Left ventricle myocardium superior (tissue), 1 donor: ENCODE measurements around the gene CHCHD6. TPM values are rescaled to one million over a fixed set of nuclear protein-coding genes. Genes with fewer than 3 reads are reported as not detected.
A peak's percentile ranks its signal among the peaks of the same experiment; 100 is the strongest.

Experiments
- ATAC-seq: fragments of 200-7000 bp; cut with Tn5 transposase; one replicate; pipeline ENCODE4 v1.9.1; 2020; ENCODE audit warnings: mild to moderate bottlenecking, moderate library complexity
- DNase-seq: peaks from one replicate; pipeline ENCODE4 v3.0.0-alpha.2; 2020
- intact Hi-C: fragments of 100-400 bp; cut with micrococcal nuclease; formaldehyde crosslinking; loops from one replicate; pipeline ENCODE4 v1.11.0; 2022
- long read RNA-seq: library from polyadenylated mRNA; unstranded; transcript quantifications from one replicate; pipeline ENCODE4 v2.0.0, GENCODE V29; 2021
- total RNA-seq: library from RNA; stranded (reverse); fragmentation: NEBNext Ultra II Directional; extraction: Animal tissue kit (Norgen Biotek cat#: 25700); gene quantifications from one replicate; pipeline ENCODE4 v1.2.1, GENCODE V29; 2021
- donor health status: DM: no; HTN: yes; CAD: no; lungs with severe emphysema.

Gene CHCHD6, protein sequence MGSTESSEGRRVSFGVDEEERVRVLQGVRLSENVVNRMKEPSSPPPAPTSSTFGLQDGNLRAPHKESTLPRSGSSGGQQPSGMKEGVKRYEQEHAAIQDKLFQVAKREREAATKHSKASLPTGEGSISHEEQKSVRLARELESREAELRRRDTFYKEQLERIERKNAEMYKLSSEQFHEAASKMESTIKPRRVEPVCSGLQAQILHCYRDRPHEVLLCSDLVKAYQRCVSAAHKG
- 10.1 TPM for total RNA-seq
- long read RNA-seq, transcript CHCHD6-201 (8 exons, 1,006 nt): major isoform, 6 of 16 reads
- long read RNA-seq, partial matches to known transcripts: 3 of 16 reads
- long read RNA-seq, other reads (novel, unspliced or antisense): 7 of 16 reads

DNA sequence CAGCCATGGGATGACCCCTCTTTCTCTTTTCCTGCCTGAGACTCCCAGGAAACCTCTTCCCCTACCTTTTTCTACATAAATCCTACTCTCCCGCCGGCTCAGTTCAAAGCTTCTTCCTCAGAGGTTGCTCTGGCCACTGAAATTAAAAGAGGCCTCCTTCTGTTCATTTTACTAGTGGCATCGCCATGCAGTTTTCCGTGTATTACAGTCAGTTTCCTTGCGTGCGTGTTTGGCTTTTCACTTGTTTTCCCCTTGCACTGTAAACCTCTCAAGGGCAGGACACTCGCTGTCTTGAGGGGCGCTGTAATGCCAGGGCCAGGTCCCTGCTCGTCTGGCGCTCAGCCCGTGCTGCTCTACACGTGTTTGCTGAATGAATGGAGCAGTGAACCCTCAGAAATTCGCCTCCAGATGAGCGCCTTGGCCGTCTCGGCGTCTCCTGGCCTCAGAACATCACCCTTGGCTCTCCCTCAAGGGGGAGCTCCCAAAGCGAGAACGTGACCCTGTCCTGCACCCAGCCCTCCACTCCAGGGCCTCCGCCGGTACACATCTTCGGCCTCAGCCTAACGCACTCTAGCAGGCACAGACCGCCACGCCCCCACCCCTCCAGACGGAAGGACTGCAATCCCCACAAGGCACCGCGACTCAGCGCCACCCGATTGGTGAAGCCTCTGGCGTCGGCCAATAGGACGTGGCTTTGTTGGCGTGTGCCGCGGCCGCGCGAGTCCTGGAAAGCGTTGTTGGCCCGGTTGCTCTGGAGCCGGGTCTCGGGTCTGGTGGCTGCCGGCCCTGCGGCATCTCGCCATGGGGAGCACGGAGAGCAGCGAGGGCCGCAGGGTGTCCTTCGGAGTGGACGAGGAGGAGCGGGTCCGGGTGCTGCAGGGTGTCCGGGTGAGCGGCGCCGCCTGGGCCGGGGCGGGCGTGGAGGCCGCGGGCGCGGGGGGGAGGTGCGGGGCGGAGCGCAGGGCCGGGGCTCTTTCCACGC lies at the start of gene CHCHD6:
Gene CHCHD6, plus strand, starts transcription at position 729 of the 982 bp plus-strand sequence. Its CDS starts 73 bp downstream, at position 802.
- DNase-seq: peak; percentile 98
- intact Hi-C loops: no loop called here
- ATAC-seq: peak; percentile 100

DNA sequence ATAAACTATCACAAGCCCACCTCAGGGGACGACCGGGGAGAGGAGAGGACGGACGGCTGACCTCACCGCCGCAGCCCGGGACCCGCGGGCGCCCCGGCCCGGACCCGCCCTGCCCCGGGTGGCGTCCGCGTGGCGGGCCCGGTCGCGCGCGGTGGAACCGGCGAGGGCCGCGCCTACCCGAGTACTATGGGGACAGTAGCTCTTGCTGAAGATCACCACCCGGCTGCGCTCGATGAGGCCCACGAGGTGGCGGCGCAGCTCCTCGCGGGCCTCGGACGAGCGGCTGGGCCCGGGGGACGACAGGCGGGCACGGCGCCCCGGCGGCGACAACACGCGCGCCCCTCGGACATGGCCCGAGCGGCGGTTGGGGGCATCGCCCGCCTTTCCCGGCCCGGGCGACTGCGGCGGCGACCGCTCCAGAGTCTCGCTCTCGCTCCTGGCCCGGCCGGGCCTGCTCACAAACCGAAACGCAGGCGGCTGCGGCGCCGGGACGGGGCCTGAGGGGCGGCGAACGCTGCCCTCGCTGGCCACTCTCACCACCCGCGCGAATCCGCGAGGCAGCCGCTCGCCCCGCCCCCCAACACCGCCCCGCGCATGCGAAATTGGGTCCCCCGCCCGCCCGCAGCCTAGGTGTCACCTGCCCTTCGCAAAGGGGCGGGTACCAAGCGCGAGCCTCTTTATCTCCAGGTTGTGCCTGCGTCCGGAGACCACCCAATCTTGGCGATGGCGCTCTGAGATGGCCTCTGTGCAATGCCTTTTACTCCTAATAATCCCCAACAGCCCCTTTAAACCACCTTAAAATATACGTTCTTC lies 49.3 kb upstream of the CHCHD6 start, which contains the start of gene TXNRD3:
Gene TXNRD3, minus strand, starts transcription at position 554 of the 813 bp plus-strand sequence.
- ATAC-seq (peak; percentile 98), DNase-seq (peak; percentile 92)
- intact Hi-C loops: no loop called here

DNA sequence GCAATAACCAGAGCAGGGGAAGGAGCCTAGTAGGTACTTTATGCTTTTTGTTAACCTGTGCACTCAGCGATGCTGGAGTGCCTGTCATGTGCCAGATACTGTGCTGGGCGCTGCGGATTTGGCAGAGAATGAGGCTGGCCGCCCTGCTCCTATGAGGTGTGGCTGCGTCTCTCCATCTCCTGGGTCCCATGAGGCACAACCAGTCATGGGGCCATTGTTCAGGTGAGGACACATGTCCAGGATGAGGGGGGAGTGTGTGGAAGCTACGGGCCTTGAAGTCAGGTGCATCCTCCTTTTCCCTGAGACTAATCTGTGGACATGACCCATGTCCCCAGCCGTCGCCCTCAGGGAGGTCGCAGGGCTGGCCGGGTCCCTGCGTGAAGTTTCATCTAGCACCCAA lies 48.2 kb upstream of the CHCHD6 start:
- intact Hi-C loops: no loop called here
- DNase-seq: no peak
- no peak for ATAC-seq

DNA sequence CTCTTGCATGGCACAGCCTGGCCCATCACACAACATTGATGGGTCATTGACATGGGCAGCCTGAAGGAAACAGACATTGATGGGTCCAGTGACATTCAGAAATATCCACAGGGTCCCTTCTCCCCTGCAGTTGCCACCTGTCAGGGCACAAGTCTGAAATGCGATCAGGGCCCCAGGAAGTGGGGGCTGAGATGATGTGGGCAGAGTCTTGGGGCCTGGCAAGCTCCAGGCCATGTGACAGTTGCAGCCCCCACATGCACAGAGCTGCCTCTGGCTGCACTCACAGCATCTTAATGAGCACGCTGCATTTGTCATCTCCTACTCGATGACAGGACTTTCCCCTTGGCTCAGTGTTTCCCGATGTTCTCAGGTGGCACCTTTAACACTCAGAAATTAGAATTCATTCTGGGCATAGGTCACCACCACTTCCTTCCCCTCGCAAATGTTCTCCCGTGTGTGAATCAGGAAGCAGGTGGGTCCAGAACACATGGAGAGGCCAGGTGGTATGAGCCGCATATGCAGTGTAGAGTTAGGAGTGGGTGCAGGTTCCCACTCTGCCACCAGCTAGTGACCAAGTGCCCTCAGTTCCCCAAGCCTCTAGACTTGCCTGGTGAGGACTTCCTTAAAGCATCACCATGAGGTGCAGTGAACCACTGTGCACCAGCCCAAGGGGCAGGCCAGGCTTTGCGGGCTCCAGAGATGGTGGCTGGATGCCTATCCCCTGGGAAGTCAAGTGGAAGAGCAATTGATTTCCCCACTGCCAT lies 47.5 kb upstream of the CHCHD6 start:
- no peak for ATAC-seq
- DNase-seq: no peak
- intact Hi-C loops: no loop called here

DNA sequence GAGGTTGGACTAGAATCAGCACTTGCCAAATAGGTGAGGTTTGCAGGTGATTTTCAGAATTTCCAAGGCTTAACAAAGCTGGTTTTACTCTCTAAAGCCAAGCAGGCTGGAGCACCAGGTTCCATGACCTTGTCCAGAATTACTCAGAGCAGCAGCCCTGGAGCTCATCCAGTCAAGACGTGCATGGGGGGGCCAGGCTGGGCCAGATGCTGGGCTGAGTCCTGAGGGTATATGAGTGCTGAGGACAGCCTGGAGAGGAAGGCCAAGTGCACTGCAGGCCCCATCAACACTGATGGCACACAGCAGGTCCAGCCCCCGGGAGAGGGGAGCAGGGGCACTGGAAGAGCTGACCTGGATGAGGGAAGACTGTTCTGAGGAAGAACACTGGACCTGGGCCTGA lies 46.1 kb upstream of the CHCHD6 start:
- no peak for ATAC-seq

DNA sequence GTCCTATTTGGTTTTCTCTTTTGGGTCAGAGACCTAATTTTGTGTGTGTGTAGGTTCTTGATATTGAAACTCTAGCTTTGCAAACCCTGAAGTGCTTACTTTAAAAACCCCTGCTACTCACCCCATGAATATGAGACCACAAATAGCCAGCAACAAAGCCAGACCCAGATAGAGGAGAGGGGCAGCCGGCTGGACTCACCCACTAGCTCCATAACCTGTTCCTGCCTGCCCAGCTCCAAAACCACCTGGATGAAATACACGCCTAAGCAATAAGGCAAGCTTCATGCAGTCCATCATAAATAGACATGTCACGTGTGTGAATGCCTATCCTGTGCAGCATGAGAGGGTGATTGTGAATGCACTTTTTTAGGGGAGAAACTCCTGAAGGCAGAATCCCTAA lies 45.5 kb upstream of the CHCHD6 start:
- intact Hi-C loops: no loop called here
- DNase-seq: no peak
- ATAC-seq: no peak

More for the DNA sequence above, 46.1 kb upstream of the CHCHD6 start:
- DNase-seq: no peak
- intact Hi-C loops: no loop called here

DNA sequence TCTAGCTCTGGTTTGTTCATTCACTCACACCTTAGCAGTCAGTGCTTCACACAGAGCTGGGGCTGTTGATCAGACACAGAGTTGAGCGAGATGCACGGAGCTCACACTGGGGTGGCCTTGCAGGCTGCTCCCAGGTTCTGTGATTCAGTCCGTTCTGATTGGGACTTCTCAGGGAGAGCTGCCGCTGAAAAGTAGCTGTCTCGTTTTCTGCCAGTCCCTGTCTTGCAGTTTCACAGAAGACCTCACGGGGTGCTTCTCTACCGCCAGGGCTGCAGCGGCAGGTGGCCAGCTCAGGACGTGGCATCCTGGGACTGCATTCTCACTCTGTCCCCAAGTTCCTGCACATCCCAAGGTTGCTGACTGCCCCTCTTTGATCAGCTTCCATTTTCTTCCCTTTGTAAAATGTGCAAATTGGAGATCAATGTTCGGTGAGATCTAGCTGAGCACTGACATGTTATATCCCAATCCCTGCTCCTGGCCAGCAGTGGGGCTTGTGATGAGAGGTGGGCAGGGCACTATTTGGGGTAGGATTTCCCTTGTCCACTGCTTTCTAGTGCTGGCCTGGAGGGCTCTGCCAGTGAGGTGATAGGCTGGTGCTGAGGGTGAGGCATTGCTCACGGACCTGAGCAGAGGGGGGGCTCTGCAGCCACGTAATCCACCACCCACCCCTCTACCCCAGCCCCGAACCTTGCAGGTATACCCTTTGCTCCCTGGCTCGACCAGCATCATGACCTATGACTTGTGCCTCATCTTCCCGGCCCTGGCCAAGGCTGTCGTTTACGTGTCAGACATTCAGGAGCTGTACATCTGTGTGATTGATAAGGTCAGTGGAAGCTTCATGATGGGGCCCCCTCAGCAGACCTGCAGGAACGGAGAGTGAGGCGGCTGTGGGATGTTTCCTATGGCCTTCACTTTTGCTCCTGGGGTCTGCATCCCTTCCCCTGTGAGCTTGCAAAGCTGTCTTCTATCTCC lies 43.8 kb upstream of the CHCHD6 start:
- no peak for ATAC-seq
- intact Hi-C loops: no loop called here

DNA sequence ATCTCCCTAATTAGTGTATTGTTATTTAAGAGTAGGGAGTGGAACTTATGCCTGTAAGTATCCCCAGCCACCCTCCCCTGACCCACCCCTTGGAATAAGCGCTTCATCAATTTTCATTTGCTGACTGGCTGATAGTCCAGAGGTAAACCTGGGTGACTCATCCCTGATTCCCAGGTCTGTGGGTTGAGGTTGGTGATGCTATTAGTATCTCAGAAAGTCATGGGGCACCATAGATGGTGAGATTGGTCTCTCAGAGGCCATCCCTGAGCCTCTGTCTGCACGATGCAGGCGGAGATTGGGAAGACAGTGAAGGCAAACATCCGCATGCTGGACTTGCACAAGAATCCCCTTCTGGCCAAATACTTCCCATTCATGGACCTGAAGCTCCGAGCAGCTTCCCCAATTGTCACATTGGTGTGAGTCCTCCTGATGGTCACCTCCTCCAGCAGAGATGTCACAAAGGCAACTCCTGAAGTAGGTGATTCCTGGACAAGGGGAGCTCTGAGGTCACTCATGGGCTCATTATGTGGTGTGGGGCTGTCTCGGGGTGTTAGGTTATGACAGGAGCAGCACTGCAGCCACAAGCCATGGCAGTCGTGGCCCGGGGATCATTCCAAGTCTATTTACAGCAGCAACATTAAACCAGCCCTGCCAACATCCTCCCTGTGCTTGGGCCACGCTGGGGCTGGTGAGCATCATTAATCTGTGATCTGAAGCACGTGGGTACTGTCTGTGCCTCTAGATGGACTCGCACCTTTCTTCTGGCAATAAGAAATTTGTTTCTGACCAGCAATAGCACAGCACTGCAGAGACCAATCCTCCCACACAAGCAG lies 42.3 kb upstream of the CHCHD6 start:
- peak; percentile 82 for ATAC-seq
- intact Hi-C loops: no loop called here
- DNase-seq: peak; percentile 47

More for the DNA sequence above, 43.8 kb upstream of the CHCHD6 start:
- no peak for DNase-seq

DNA sequence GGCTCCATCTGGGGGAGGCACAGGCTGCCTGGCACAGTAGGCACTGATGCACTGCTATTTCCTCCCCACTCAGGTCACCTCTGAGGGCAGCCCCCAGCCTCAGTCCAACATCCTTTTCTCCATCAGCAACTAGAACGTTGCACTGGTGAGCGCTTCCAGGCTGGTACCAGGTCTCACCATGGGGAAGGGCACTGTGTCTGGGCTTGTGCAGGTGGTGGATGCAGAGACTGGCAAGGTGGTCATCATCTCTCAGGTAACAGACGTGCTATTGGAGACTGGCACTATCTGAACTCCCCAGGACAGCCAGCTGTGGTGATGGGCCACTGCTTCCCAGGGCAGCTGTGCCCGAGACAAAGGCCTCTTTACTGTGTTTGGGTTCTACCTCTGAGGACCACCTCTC lies 40.8 kb upstream of the CHCHD6 start:
- intact Hi-C loops: no loop called here
- DNase-seq (no peak), ATAC-seq (no peak)

DNA sequence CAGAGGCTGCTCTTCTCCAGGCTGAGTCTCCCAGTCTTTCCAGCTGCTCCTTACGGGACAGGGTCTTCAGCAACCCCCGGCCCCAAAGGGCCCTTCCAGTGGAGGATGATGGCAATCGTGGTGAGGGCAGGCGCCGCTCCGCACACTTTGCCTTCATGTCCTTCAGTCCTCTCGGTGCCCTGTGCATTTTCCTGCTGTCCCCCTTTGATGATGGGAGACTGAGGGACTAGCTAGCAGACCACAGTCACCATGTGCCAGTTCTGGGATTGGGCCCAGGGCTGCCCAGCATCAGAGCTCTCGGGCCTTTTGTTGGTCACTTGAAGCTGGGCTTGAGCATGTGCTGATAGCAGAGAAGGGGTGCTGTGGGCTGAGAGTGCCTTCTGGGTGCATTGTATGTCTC lies 40.3 kb upstream of the CHCHD6 start:
- ATAC-seq (no peak), DNase-seq (no peak)
- intact Hi-C loops: no loop called here

DNA sequence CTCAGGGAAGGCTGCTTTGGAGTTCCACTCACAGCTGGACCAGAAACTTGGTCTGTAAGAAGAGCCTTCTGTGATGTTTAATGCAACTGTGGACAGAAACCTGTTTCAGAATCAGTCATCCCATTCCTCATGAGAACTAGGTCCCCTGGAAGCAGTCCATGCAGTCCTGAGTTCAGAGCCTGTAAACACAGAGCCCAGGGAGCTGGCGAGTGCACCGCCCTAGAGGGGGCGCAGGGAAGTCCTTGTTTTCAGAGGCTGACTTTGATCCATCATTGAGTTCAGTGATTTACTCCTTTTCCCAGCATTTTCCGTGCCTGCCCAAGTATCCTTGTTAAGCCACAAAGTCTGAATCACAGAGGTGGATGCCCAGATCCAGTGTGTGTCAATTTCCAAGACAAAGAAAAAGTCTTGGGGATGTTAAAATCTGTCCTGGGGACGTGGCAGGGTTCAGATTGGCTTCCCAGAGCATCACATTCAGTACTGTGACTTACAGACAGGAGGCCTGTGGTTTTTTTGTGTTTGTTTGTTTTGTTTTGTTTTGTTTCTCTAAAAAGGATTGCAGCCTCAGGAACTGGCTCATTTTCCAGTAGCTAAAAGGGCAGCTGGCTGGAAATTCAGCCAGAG lies 39.3 kb upstream of the CHCHD6 start:
- DNase-seq (no peak), ATAC-seq (no peak)
- intact Hi-C loops: no loop called here

DNA sequence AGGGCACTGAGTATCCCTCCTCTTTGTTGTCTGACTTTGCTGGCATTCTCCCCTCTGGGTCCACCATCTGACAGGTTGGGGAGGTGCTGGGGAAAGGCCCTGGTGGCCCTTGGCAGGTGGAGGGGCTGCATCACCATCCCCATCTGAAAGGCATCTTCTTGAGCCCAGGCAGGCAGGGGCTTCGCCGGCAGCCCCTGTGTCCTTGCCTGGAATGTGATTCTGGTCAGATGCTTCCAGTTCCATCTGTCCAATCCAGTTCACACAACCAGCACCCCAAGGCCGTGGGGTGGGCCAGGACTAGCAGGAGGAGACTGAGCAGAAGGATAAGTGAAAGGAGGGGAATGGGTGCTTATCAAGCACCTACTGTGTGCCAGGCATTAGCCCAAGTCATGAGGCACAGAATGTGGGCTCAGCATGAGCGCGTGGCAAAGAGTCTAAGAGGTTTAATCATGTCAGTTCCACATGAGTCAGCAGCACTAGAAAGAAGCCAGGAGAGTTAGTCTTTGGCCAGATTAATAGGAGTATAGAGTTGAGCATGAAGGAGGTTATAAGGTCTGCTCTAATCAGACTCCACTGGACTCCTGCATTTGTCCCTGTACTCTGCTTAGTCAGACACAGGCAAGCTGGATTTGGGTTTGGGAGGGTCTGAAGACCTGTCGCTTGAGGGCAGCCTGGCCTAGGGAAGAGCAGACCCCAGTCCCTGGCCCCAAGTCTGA lies 38.7 kb upstream of the CHCHD6 start:
- DNase-seq (no peak), ATAC-seq (no peak)
- intact Hi-C loops: no loop called here

DNA sequence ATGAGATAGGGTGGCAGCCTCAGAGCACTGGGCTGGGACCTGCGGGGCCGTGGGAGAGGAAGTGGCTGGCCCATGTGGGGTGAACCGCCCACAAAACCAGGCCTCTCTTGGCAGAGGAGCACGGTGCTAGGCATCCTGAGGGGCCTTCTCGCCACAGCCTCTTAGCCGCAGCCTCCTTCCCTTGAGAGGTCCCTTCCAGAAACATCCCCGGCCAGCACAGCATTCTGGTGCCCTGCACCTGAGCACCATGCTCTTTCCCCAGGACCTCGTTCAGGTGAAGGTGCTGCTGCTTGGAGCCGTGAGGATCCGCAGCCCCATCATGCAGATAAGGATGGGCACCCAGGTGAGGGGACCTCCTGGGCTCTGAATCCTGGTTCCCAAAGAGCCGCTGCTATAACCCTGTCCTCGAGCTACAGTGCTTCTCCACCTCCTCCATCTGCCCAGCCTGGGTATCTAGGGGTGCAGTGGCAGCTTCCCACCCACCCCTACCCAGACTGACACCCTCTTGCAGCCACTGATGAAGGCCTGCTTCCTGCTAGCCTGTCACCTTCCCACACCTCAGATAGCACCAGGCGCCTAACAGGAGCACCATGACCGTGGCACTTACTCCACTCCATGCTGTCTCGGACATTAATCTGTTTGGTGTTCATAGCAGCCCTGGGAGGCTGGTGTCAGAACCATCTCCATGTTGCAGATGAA lies 37.9 kb upstream of the CHCHD6 start:
- ATAC-seq (no peak), DNase-seq (no peak)
- intact Hi-C loops: no loop called here

DNA sequence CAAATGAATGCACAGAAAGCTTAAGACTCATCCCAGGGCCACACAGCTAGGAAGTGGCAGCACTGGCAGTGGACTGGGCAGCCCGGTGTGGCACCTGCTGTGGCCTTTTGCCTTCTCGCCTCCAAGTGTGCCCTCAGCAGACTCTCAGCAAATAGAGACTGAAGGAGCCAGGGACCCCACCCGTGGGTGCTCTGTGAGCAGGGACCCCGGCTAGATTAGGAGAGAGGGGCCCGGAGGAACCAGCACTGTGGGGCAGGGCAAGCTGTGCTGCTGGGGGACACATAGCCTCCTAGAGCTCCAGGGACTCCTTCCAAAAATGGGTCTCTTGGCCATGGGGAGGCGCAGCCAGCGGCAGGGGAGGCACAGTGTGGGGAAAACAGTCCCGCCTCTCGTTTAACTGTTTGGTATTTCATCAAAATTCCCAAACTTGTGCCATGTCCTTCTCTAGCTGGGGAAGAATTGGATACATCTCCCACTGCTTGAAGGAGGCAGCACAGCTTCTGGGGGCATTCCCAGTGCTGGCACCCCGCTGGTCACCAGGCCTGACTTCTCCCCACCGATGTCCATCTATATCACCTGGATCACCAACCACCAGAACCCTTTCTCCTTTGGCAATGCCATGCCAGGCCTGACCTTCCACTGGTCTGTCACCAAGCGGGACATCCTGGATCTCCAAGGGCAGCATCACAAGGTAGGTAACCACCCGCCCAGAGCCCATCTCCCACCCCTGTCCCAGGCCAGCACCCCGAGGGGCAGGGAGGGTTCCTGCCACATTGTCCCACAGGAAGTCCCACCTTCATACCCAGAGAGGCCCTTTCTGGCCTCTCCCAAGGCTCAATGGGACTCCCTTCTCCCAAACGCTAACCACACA lies 37.1 kb upstream of the CHCHD6 start:
- DNase-seq (no peak), ATAC-seq (no peak)
- intact Hi-C loops: no loop called here
